Globus pallidus (tissue), 1 donor: ENCODE data around the gene ZBTB46.

ENCODE experiments used
- DNase-seq: peaks from one replicate; pipeline ENCODE4 v3.0.0-alpha.2; 2015; ENCODE audit warnings: low spot score

Gene ZBTB46

DNA sequence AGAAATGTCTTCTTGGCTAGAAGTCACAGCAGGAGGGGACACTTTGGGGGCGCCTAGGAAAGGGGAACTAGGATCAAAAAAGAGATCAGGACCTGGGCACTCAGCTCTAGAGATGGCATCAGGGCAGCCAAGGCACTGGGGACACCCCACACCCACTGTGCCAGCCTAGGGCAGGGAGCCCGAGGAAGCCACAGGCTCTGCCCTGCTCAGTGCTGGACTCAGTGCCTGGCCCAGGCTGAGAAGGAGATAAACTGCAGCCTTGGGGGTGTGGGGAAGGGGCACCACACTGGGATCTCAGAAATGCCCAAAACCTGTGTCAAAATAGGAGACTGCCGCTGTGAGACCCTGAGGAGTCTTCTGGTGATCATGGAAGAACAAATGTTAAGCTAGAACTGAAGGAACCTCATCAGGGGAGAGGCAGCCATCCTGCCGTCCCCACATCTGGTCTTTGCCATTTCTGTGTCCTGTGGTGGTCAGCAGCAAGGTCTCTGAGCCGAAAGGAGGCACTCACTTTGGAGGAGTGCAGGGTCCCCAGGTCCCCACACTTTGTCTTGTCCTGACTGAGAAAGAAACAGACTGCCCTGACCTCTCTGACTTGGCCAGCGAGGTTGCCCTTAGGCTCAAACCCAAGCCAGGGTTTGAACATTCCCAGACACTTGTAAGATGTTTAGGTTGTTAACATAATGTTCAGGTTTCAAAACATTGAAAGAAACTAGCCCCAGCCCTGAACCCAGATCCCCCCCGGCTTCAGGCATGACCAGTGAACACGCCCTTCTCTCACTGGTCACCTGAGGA, 125.6 kb downstream of the ZBTB46 start:
- DNase-seq = no peak

DNA sequence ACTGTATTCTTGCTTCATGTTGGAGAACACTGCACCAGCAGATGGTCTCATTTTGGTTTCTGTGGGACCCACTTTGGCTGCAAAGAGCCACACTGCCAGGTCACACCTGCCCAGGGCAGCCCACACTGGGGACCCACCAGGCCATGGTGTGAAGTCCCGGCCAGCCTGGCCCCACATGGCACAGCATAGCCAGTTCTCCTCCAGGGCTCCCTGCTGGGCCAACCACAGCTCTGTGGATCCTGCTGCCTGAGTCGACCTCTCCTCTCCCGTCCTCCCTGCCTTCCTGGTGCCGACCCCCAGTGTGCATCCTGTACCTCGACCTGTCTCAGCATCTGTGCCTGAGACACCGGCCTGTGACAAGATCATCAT, 126.3 kb downstream of the ZBTB46 start:
- no peak for DNase-seq

DNA sequence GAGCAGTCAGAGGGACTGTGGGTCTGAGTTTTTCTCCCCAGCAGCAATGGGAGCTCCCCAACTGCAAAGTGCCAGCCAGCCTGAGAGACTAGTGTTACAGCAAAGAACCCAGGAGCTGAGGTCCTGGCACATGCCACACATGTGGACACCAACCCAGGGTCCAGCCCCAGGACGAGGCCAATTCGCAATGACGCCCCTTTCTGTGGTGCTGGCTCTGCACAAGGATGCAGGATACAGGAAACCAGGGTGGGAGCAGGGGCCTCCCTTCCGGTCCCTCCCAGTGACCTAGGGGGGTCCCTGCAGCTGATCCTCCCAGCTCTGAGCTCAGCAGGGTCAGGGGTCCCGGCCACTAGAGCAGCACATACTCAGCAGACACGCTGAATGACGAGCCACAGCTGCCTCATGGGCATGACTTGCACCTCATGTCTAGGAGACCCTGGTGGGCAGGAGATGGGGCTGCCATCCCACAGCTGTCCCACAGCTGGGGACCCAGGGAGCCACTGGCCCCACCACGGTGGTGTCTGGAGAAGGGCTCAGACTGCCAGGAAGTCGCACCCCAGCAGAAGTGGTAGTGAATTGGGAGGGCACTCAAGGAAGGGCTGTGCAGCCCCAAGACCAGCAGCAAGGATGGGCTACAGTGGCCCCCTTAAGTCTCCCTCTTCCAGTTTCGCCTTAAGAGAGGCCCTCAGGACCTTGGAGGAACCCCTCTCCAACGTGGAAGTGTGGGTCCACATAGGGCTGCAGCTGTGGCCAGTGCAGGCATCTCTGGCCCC, 126.9 kb downstream of the ZBTB46 start:
- no peak for DNase-seq

DNA sequence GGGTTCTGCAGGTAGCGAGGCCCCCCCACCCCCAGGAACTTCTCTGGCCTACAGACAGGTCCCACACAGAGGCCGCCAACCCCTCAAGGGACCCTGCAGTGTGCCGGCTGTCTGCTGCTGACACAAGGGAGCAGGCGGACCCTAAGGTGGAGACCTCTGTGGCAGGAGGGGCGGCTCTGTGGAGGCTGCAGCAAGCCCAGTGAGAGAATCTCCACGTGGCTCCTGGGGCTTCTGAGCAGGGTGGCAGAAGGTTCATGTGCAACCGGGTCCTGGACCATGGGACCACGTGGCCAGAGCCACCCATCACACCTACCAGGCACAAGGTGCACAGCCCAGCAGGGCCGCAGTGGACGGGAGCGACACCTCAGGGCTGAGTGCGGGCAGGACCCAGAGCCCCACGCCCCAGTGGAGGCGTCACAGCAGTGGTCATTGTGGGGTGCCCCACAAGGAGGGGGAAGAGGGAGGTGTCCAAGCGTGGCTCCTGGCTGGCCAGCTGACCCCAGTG, 127.5 kb downstream of the ZBTB46 start:
- no peak for DNase-seq

DNA sequence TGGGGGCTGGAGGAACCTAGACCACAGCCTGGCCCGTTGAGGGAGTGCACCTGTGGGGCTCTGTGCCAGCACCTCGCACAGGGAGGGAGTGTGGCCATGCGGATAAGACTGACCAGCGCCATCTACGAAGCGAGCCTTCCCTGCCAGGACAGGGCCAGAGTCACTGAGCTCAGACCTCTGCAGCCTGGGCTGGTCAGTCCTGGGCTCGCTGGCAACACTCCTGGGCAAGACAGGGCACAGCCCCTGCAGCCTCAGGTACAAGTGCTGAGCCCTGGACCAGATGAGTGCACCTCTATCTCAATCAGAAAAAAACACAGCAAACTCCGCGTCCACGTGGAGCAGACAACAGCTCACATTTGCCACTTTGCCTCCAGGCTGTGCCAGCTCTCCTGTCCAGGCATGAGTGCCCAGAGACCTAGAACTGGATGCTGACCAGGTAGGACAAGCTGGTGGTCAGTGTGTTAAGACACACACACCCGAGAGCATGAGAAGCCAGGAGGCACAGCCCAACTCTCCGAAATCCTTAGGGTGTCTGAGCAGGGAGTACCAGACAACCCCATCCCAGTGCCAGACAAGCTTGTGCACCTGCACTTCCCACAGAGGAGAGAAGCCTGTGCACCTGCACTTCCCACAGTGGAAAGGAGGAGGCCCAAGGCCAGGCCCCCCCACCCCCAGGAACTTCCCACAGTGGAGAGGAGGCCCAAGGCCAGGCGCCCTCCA, 128.2 kb downstream of the ZBTB46 start:
- DNase-seq = no peak

DNA sequence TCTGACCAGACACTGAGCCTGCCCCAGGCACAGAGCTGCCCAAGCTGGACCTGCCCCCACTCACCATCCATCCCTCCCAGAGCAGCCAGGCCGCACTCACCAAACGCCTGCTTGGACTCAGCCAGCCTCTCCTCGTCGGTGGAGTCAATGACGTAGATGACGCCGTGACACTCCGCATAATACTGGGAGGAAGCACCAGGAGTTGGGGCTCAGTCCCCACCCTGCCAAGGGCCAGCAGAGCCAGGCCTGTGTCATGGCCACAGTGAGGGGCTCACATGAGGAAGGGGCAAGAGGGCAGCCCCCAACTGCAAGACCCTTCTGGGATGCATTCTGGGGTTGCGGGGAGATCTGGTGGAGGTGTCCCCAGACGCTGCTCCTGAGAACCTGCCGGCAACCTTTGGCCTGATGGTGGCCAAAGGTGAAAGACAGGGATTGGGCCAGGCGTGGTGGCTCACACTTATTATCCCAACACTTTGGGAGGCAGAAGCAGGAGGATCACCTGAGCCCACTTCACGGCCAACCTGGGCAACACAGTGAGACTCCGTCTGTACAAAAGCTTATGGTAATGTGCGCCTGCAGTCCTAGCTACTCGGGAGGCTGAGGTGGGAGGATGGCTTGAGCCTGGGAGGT, 128.9 kb downstream of the ZBTB46 start:
- DNase-seq = no peak

DNA sequence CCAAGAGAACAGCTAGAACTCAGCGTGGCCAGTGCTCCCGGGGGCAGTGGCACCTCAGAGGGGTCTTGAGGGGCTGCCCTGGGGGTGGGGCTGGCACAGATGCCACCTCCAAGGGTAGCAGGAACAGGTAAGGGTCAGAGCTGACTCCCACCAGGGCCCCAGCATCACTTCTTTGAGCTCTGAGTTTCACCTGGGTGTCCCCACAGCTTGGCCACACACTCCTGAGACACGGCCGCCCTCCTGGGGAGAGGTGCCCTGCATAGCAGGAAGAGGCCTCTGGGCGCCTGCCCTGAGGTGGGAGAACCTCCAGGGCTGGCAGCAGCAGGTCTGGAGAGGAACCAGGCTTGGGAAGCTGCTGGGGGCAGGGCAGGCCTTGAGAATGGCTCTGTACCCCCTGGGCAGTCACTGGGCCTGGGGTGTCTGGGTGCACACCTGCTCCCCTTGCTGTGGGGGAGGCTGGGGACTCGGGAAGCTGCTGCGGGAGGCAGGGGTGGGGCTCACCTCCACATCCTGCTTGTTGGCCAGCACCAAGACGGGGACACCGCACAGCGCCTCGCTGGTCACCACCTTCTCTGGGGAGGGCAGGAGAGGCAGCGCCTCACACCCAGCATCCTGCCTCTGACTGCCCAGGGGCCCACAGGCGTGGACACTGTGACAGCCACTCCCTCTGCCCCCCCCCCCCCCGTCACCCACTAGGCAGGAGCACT, 129.6 kb downstream of the ZBTB46 start:
- no peak for DNase-seq

DNA sequence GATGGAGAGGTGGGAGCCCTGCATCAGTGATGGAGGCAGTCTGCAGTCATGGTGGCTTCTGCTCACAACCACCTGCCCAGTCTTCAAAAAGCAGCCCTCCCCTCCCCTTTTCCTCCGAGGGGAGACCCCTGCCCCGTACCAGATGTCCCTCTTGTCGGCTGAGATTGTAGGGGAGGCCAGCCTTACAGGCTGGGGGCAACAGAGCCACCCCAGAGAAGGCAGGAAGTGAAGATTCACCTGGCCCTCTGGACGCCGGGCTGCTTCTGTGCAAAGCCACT, 130.1 kb downstream of the ZBTB46 start:
- DNase-seq = no peak

DNA sequence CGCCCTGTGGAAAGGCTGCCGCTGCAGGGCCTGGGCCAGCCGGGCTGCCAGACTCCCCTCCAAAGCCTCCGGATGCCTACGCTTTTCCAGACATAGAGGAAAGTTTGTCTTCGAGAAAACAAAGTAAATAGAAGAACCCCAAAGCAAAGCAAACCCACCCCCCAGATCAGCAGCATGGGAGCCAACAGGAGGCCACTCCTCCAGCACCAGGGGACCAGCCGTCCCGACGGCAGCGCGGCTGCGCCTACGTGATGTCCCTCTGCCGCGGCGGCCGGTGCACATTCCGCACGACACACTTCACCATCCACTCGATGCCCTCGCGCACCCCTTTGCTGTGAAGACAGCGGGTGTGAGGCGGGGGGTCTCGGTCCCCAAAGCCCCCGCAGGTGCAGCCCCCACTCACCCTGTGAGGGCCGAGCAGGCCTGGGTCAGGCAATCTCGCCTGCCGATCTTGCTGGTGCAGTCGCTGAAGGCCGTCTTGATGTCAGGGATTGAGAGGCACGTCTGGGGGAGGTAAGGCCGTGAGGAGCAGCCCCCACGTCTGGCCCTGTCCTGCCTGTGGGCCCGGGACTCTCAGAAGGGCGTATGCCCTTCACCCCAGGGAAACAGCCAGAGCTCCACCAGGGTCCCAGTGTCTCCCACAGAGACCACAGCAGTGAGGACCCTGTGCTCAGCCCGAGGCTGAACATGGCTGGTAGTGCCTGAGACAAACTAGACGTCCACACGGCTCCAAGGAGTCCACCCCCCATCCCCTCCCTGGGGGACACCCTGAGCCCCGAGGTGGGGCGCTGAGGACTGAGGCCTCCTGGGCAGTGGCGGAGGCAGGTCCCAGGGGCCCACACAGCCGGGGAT, 130.6 kb downstream of the ZBTB46 start:
- DNase-seq = no peak

DNA sequence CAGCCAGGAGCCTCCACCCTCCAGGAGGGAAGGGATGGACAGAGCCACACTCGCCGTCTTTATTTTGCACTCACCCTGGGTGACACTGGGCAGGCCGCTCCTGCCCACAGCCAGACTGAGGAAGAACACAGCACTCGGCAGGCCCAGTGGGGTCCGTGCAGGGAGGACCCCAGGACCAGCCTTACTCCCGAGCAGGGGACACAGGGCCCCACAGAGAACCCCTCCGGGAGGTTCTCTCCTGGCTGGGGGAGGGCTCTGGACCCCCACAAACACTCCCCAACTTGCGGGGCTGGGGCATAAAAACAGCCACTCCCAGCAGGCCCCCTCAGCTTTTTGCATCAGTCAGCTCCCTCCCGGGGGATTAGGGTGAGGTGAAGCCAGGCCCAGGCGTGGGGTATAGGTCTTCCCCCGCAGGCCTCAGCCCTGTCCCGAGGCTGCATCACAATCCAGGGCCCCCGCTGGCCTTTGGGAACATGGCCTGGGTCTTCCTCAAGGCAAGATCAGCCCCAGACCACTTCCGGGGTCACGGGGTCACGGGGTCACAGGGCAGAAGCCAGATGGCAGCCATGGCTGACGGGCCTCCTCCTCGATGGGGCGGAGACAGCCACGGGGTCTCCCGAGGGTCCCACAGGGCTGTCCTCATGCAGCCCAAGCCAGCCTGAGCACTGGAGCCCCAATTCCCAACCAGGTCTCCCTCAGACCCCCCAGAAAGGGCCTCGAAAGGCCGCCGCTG, 131.4 kb downstream of the ZBTB46 start:
- DNase-seq = no peak

DNA sequence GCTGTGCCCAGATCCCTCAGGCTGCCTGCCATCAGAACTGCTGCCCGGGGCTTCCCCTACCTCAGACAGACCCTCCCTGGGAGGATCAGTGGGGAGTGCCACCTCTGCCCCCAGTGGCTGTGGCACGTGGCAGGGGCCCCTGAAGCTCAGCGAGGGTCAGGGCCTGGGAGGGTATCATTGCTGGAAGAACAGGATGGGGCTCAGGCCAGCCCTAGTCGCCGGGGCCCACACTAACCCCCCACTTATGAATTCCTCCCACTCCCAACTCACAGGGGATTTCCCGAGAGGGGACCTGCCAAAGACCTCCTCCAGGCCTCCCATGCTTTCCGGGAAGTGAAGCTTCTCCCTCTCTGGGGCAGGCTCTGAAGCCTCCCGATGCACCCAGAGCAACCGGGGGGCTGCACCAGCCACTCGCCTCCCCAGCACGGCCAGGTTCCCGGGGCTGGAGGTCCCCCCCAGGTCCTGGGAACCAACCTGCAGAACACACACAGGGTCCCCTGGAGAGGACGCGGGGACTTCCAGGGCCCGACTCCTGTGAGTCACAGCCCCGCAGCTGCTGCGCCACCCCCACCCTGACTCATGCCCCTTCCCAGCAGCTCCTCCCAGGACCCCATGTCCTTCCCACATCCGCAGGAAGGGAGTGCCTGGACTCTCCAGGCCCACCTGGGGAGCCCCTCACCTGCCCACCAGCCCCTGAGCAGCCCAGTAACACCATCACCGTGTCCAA, 132.2 kb downstream of the ZBTB46 start:
- DNase-seq = no peak

DNA sequence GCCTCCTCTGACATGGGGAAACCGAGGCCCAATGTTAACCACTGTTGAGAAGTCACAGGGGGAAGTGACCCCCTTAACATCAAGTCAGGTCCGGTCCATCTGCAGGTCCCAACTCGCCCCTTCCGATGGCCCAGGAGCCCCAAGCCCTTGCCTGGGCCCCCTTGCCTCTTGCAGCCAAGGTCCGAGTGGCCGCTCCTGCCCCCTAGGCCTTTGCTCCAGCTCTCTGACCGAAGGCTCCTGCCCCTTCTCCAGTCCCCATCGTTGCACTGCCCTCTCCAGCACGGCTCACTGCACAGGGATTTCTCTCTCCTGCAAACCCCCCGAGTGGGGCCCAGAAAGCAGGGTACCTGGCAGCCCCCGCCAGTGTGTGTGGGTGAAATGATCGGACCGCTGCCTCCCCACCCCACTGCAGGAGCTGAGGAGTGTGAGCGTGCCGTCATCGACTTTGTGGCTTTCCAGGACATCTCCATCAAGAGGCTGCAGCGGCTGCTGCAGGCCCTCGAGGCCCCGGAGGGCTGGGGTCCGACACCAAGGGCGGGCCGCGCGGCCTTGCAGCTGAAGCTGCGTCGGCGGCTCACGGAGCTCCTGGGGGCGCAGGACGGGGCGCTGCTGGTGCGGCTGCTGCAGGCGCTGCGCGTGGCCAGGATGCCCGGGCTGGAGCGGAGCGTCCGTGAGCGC, 133.1 kb downstream of the ZBTB46 start:
- DNase-seq = no peak

DNA sequence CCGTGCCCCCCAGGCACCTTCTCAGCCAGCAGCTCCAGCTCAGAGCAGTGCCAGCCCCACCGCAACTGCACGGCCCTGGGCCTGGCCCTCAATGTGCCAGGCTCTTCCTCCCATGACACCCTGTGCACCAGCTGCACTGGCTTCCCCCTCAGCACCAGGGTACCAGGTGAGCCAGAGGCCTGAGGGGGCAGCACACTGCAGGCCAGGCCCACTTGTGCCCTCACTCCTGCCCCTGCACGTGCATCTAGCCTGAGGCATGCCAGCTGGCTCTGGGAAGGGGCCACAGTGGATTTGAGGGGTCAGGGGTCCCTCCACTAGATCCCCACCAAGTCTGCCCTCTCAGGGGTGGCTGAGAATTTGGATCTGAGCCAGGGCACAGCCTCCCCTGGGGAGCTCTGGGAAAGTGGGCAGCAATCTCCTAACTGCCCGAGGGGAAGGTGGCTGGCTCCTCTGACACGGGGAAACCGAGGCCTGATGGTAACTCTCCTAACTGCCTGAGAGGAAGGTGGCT, 133.7 kb downstream of the ZBTB46 start:
- no peak for DNase-seq

DNA sequence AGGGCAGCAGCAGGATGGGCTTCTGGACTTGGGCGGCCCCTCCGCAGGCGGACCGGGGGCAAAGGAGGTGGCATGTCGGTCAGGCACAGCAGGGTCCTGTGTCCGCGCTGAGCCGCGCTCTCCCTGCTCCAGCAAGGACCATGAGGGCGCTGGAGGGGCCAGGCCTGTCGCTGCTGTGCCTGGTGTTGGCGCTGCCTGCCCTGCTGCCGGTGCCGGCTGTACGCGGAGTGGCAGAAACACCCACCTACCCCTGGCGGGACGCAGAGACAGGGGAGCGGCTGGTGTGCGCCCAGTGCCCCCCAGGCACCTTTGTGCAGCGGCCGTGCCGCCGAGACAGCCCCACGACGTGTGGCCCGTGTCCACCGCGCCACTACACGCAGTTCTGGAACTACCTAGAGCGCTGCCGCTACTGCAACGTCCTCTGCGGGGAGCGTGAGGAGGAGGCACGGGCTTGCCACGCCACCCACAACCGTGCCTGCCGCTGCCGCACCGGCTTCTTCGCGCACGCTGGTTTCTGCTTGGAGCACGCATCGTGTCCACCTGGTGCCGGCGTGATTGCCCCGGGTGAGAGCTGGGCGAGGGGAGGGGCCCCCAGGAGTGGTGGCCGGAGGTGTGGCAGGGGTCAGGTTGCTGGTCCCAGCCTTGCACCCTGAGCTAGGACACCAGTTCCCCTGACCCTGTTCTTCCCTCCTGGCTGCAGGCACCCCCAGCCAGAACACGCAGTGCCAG, 134.3 kb downstream of the ZBTB46 start, which contains the start of gene TNFRSF6B:
Gene TNFRSF6B, plus strand, starts transcription at position 25 of the 729 bp plus-strand sequence. Its CDS starts 116 bp downstream, at position 141.
- DNase-seq = no peak

DNA sequence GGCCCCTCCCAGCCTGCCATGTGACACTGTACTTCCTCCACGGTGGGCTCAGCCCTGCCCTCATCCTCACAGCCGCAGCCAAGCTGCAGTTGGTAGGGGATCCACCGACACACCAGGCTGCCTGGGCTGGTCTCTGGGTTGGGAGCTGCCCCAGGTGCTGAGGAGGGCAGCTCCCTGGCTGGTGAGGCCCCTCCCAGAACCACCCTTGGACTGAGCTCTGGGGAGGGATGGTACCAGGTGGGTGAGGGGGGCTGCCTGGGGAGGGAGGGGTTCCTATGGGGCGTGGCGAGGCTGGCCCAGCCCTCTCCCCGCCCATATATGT, 134.8 kb downstream of the ZBTB46 start:
- no peak for DNase-seq

DNA sequence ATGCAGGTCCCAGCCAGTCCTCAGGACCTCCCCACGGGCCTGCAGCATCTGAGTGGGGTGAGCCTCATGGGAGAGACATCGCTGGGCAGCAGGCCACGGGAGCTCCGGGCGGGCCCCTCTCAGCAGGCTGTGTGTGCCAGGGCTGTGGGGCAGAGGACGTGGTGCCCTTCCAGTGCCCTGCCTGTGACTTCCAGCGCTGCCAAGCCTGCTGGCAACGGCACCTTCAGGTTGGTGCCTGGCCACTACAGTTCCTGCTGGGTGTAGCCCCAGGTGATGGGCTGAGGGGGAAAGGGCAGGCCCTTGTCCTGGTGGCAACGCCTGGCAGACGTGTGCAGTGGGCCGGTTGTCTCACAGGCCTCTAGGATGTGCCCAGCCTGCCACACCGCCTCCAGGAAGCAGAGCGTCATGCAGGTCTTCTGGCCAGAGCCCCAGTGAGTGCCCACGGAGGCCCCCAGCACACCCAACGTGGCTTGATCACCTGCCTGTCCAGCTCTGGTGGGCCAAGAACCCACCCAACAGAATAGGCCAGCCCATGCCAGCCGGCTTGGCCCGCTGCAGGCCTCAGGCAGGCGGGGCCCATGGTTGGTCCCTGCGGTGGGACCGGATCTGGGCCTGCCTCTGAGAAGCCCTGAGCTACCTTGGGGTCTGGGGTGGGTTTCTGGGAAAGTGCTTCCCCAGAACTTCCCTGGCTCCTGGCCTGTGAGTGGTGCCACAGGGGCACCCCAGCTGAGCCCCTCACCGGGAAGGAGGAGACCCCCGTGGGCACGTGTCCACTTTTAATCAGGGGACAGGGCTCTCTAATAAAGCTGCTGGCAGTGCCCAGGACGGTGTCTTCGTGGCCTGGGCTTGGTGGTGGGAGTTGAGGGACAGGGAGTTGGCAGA, 135.4 kb downstream of the ZBTB46 start:
- no peak for DNase-seq
